T47D (cell line): ENCODE data around the gene GRN.
"Not testable (repeated sequence)": the region's sequence is repeated elsewhere in the genome, so short reads cannot be mapped to it uniquely, and the experiment has no call there.

Source experiments
- DNase-seq, 2 experiments: peaks; one replicate each; pipeline versions ENCODE4 v3.0.0 to v3.0.0-alpha.2; 2011 to 2012; ENCODE audit warnings: low read depth in 1 of 2, low spot score in 1 of 2
- JUND ChIP-seq: IDR thresholded peaks from 2 replicates; pipeline ENCODE4 v1.6.1; 2012; ENCODE audit warnings: low read depth
- in situ Hi-C: cut with HindIII; loops from 2 replicates; pipeline ENCODE4 v1.10.0; 2016; ENCODE audit warnings: low sequenced_read_pairs, low pct_unique_long_range_greater_than_20kb

The GRN gene

DNA sequence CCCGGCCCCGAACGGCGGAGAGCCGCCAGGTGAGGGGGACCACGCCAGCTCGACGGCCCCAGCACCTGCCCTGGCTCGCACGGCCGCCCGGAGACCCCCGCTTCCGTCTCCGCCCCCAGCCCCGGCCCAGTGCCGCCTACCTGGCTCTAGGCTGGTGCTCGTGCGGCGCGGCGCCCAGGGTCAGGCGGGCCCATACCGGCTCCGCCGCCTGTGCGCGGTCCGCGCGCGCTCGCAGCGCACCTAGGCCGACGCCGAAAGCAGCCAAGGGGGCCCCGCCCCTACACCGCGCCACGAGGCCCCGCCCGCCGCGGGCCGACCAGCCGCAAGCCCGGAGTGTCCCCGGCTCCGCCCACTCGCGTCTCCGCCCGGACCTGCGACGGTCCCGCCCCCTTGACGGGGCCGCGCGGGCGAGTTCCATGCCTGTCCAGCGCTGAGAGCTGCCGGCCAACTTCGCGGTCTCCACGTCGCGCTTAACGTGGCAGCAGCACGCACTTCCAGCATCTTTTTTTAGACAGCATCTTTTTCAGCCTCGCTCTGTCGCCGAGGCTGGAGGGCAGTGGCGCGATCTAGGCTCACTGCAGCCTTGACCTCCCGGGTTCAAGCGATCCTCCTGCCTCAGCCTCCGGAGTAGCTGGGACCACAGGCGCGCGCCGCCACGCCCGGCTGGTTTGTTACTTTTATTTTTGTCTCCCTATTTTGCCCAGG lies 20.4 kb upstream of the GRN start, which contains the start of gene SLC25A39:
SLC25A39 (minus strand) TSS at position 253 of the 705 bp plus-strand sequence. CDS start 1,261 bp downstream, outside the sequence.
- TF ChIP-seq JUND = no peak
- in situ Hi-C loops = no loop called here

DNA sequence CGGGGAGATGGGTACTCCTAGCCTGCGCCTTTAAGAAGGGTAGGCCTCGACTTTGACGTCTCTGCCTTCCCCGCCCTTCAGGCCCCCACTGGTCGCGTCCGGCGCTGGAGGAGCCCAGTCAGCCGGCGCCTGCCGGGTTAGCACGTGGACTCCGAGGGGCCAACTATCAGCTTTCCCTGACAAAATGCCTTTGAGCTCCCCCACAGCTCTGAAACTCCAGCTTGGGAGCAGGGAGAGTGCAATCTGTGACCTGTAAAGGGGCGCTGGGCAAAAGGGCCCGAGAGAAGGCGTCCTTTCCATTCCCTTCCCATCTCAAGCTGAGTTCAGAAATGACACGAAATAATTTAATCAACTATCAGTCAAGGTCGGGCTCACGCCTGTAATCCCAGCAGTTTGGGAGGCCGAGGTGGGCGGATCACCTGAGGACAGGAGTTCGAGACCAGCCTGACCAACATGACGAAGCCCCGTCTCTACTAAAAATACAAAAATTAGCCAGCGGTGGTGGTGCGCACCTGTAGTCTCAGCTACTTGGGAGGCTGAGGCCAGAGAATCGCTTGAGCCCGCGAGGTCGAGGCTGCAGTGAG lies 18.1 kb upstream of the GRN start:
- in situ Hi-C loops = no loop called here

More for the DNA sequence above, 20.4 kb upstream of the GRN start, which contains the start of gene SLC25A39:
- peak; percentile 71 to 98 for DNase-seq

DNA sequence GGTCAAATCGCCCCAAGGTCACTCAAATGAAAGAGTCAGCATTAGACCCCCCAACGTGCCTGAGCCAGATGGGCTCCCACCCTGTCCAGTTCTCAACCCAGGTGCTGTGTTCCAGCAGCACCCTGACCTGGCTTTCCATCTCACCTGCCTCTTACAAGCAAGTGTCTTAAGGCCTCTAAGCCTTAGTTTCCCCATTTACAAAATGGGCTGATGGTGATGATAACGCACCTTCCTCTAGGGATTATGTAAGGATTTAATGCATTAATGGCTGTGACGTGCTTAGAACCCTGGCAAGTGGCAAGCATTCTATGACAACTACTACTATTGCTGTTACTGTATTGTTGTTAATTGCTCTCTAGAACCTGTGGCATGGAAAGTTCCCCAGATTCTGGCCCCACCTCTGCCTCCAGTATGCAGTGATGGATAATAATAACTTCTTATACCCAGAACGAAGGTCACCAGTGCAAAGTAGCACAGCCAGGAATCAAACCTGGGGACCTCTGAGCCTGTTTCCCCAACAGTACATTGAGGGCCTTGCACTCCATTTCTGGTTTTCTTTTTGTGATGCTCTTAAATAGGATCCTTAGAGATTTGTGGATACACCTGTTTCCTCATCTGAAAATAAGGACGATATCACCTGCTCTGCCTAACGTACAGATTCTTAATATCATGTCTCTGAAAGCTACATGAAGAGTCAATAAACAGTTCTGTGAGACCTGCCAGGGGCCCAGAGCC lies 17.2 kb upstream of the GRN start:
- TF ChIP-seq JUND = no peak
- in situ Hi-C loops = no loop called here
- no peak for DNase-seq

More for the DNA sequence above, 18.1 kb upstream of the GRN start:
- peak; percentile 94 to 99 for DNase-seq
- TF ChIP-seq JUND = no peak

DNA sequence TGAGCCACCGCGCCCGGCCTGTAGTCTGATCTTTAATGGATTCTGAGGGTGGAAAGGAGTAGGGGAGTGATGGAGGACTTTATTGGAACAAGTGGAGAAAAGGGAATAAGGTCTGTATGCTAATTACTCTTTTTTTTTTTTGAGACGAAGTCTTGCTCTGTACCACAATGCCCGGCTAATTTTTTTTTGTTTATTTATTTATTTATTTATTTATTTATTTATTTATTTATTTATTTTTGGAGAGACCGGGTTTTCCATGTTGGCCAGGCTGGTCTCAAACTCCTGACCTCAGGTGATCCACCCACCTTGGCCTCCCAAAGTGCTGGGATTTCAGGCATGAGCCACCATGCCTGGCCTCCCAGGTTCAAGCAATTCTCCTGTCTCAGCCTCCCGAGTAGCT lies 15.6 kb upstream of the GRN start:
- DNase-seq, in situ Hi-C loops: not testable (repeated sequence)

DNA sequence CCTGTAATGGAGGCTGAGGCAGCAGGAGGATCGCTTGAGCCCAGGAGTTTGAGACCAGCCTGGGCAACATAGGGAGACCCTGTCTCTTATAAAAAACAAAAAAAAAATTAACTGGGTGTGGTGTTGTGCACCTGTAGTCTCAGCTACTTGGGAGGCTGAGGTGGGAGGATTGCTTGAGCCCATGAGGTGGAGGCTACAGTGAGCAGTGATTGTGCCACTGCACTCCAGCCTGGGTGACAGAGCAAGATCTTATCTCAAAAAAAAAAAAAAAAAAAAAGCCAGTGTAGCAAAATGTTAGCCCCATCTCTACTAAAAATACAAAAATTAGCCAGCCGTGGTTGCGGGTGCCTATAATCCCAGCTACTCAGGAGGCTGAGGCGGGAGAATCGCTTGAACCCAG lies 14.8 kb upstream of the GRN start:
- DNase-seq, in situ Hi-C loops: not testable (repeated sequence)

DNA sequence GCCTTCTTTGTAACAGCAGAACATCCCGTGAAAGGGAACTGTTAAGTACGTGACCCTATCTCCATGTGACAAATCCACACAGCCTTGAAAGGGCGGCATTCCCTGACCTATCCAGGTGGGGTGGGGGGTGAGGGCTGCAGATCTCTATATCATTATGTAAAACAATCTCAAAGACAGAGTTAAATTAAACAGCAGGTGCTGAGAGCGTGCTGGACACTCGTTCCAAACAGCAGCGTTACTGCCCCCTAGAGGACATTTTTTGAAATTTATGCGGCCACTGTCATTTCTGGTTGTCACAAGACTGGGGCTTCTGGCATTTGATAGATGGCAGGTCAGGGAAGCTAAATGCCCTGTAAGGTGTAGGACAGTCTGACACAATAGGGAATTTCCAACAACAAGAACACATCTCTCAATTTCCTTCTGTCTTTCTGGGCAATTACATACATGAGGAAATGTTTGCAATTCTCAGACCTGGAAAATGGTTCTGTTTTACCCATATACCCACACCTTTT lies 13.8 kb upstream of the GRN start:
- DNase-seq = peak; percentile 65 to 90
- in situ Hi-C loops = no loop called here
- TF ChIP-seq JUND = no peak

DNA sequence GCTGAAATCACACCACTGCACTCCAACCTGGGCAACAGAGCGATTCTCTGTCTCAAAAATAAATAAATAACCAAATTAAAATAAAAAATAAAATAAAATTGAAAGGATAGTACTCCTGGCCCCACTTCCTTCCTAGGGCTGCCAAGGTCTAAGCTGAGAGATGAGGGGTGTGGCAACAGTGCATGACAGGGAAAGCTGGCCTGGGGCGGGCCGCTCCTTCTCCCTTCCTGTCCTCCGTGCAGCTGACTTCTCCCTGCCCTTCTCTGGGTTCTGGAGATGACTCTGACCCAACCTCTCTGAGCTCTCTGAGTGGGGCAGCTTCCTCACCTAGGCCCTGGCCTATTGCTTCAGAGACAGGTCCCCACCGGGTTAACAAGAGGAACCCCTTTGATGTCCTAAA lies 11.7 kb upstream of the GRN start:
- TF ChIP-seq JUND = no peak
- DNase-seq = no peak
- in situ Hi-C loops = no loop called here

DNA sequence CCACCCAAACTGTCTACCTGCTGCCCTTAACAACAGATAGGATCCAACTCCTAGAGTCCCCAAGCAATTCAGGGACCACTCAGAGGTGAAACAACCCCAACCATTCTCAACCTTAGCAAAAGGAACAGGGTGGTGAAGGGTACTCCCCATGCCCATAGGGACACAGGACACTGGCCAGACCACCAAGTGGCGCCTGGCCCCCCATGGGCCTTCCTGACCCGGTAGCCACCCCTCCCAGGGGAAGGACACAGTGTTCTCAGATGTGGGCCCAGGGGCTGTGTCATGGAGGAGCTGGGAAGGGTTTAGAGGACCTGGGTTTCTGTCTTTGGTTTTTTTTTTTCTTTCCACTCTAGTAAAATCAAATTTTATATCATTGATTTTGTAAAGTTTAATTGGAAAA lies 10.8 kb upstream of the GRN start:
- DNase-seq = no peak
- TF ChIP-seq JUND = no peak
- in situ Hi-C loops = no loop called here

DNA sequence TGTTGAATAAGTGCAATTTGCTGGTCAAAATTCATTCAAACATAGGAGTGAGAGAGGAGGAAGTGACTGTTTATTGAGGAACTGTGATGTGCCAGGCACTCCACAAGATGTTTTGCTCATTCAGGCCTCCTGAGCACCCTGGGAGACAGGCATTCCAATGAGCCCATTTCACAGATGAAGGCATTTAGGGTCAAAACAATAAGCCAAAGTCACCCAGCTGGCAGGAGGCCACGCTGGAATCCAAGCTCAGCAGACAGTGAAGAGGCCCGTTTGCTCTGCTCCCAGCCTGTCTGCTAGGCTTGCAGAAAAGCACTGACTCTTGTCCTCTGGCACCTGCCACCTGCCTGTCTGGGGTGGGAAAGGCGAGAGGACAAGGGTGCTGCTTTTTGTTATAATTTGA lies 10.4 kb upstream of the GRN start:
- no peak for DNase-seq
- TF ChIP-seq JUND = no peak
- in situ Hi-C loops = no loop called here

DNA sequence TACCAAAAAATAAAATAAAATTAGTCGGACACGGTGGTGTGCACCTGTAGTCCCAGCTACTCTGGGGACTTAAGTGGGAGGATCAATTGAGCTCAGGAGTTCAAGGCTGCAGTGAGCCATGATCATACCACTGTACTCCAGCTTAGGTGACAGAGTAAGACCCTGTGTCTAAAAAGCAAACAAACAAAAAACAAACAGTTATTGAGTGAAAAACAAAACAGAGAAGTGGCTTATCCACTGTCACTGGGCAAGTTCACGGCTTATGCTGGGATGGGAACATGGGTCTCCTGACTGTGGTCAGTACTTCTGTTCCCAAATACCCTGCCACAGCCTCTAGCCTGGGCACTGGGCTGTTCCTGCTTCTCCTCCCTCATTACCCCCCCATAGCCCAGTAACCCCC lies 9.5 kb upstream of the GRN start:
- in situ Hi-C loops = no loop called here
- no peak for TF ChIP-seq JUND
- no peak for DNase-seq

DNA sequence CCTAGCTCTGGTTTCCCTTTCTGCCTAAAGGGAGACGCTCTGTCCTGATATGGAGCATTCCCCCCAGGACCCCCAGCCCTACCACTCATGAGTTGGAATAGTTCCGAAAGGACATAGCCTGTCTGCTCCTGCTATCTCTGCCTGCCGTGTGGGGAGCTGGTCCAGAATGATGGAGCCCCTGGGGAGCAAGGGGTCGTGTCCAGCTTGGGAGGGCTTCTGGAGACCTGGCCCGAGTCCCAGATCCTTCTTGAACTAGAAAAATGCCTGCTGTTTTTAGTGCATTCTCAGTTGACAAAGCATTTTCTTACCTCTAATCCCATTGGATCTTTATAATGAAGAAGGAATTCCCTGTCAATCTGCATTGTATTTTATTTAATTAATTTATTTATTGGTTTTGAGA lies 9.1 kb upstream of the GRN start:
- no peak for DNase-seq
- in situ Hi-C loops = no loop called here
- no peak for TF ChIP-seq JUND

DNA sequence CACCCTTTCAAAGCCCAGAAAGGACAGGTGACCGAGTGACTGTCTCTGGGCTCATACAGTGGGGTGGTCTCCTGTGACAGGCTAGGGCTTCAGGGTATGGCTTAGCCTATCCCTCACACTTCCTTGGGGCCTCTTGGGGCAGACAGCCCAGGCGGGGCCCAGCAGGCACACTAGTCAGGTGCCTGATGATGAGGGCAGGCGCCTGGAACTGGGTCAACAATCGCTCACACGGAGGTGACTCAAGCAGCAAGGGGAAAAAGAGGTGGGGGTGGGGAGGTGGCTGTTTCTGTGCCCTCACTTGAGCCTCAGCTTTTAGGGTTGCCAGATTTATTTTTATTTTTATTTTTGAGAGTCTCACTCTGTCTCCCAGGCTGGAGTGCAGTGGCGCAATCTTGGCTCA lies 6.4 kb upstream of the GRN start:
- no peak for TF ChIP-seq JUND
- in situ Hi-C loops = no loop called here
- DNase-seq = no peak

DNA sequence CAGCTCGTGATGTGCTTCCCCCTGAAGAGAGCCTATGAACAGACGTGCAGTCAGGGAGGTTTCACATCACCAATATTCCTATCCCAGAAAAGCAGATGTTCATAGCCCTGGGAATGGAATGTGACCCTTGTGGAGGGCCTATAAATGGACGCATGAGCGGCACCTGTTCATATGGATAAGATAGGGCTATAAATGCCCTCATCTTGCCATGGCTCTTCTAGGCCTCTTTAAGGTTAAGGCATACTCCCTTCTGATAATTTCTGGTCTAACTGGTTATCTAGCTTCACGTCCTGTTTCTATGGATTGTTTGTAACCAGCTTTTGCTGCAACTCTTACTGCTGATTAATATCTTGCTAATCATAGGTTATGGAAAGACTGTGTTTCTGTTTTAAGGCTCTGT lies 4.5 kb upstream of the GRN start:
- DNase-seq, in situ Hi-C loops: not testable (repeated sequence)
